Left kidney (tissue), 2 donors: ENCODE results near the gene SCLT1. TPM values are rescaled to one million over a fixed set of nuclear protein-coding genes. Genes with fewer than 3 reads are reported as not detected.

ENCODE experiments used
- DNase-seq: peaks from one replicate; pipeline ENCODE4 v3.0.0-alpha.2; 2013
- polyA plus RNA-seq: library from polyadenylated mRNA; unstranded; fragments of 120-200 nt; gene quantifications from one replicate; pipeline ENCODE4 v1.2.1, GENCODE V29; 2013; ENCODE audit not compliant: insufficient read length

The SCLT1 gene
- polyA plus RNA-seq, 1 donor, result 24.6 TPM

DNA sequence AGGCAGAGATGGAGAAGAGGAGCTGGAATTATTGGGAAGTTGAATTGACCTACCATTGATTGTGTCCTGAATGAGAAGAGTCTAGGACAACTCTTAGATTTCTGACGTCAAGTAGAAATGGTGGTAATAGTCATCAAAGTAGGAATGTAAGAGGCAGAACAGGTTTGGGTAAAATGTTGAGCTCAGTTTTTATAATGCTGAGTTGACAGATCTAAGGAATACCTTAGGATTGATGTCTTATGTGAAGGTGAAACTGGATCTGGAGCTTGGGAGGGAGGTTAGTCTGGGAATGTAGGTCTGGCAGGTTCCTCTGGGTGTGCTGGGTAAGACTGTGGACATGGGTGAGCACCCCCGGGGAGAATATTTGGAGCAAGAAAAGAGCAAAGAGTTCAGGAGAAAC lies 251.9 kb downstream of the SCLT1 start:
- no peak for DNase-seq

DNA sequence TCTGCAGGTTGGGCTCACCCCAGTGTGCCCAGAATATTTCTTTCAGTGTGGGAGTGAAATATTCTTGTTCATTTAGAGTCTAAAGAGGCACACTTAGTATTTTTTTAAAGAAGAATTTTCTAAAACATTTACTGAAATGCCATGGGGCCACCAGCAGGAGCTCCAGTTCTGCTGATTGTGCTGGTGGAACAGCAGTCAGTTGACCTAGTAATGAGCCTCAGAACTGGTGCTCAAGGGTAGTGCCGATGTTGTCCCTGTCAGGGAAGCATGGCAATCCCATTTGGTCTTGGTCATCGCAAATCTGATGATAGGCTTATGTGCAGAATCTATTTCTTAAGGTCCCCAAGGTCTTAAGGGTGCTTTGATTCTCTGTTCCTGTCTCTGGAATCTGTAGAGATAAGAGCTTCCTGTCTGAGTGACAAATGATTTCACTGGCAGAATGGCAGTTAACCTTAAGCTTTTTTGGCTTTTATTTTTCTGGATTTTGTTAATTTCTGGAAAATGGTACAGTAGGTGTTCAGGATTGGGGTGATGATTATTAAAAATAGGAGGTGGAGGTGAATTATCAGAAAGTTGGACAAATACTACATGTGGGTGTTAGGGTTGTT lies 252.5 kb downstream of the SCLT1 start:
- no peak for DNase-seq

DNA sequence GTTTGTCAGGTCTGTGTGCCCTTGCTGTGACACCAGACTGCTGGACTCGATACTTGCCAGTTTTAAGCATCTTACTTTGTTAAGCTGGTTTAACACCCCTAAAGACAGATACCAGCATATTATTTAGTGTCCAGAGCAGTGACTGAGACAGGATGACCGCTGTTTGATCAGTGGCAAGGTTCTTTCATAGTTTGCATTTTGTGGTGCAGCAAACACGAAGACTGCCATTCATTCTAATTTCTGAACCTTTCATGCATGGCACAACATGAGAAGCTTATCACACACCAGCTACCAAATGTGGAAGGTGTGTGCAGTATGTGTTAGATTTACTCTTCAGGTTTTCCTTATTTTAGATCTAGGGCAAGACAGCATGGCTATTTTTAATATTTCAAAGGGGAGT lies 255.7 kb downstream of the SCLT1 start:
- DNase-seq, result no peak

DNA sequence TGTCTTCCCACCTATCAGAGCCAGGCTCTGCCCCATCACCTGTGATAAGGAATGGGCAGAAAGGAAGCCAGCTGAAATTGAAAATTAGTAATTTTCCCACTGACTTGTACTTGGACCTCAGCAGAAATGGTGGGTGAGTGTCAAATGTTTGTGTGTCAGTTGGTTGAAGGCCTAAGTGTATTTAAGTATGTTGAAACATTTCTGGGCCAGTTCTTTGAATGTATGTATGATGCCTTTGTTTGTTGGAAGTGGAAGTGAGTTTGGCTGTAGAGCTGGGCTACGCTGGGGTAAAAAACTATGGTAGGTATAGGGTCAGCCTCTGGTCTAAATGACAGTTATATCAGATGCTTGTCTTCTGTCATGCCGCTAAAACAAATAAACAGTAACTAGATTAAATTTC lies 256.1 kb downstream of the SCLT1 start:
- no peak for DNase-seq

DNA sequence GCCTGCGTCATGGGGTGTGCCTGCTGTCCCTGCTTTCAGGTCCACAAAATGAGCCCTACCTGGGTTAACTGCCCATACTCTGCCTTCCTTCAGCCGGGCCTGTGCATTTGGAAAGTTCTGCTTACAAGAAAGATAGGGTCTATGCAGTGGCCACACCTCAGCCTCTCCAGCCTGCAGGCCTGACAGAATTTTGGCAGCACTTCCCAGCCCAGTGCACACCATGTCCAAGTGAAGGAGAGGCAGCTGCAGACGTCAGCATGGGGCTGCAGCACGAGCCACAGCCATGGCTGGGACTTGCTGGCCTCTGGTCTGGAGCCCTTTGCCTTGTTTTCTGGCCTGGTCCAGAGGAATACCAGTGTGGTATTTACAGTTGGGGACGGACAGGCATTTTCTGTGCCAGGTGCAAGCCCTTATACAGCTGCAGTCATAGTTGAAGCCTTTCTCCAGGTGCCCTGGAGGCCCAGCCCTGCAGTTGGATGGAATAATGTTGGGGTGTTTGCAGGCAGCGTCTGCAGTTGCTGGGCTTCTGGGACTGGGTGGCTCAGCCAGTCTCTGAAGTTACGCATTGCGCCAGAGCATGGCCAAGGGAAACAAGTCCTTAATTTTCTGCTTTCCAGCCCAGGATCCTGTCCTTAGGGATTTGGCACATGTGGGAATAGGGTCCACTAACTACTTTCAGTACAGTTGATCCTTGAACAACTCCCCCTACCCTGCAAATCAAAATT lies 257.7 kb downstream of the SCLT1 start:
- no peak for DNase-seq

Other genes with a start within 250 kb of the SCLT1 start
- 16.8 TPM for gene C4orf33, start 2.6 kb upstream of the SCLT1 start, polyA plus RNA-seq